Erythroblast (primary cell): Measurements from ENCODE around the gene SYNPO.

Source experiments
- DNase-seq, 2 experiments: peaks; one replicate each; lab custom pipeline; 2025; lab: John Stamatoyannopoulos, UW
- GATA1 ChIP-seq: IDR thresholded peaks from 2 replicates; pipeline ENCODE4 v1.6.1; 2011; ENCODE audit warnings: low read depth, mild to moderate bottlenecking, control low read depth, low read length, moderate library complexity
- POLR2A ChIP-seq: IDR thresholded peaks from 2 replicates; pipeline ENCODE4 v1.6.1; 2011; ENCODE audit warnings: mild to moderate bottlenecking, low read length

SYNPO gene

GRCh38 chr5:150656191-150657132 lies 16.0 kb downstream of the SYNPO start:
- TF ChIP-seq GATA1 (no peak), POLR2A (no peak)
- peak; percentile 84 to 87 for DNase-seq

- TF ChIP-seq POLR2A (no peak), GATA1 (no peak)
- no peak for DNase-seq
These were observed 17.7 kb downstream of the SYNPO start for GRCh38 chr5:150658121-150658520.

GRCh38 chr5:150658699-150659265 lies 18.3 kb downstream of the SYNPO start:
- DNase-seq: no peak
- TF ChIP-seq POLR2A (no peak), GATA1 (no peak)

- no peak for TF ChIP-seq POLR2A
- no peak for TF ChIP-seq GATA1
- DNase-seq: no peak
These were observed 19.1 kb downstream of the SYNPO start for GRCh38 chr5:150659360-150660107.

- no peak for TF ChIP-seq GATA1
- TF ChIP-seq POLR2A: no peak
These were observed 19.8 kb downstream of the SYNPO start for GRCh38 chr5:150660108-150660831.

GRCh38 chr5:150661086-150661485 lies 20.6 kb downstream of the SYNPO start, which contains the start of gene MYOZ3:
Gene MYOZ3, plus strand, starts transcription at chr5:150661251. Its CDS starts 1,691 bp downstream, at chr5:150662942.
- no peak for TF ChIP-seq GATA1
- no peak for DNase-seq

More at GRCh38 chr5:150660108-150660831, 19.8 kb downstream of the SYNPO start:
- DNase-seq: no peak

GRCh38 chr5:150661821-150662596 lies 21.5 kb downstream of the SYNPO start:
- no peak for DNase-seq
- TF ChIP-seq POLR2A (no peak), GATA1 (no peak)

- TF ChIP-seq POLR2A: no peak
- TF ChIP-seq GATA1: no peak
- no peak for DNase-seq
These were observed 22.5 kb downstream of the SYNPO start for GRCh38 chr5:150662731-150663516.

- no peak for TF ChIP-seq GATA1
These were observed 23.5 kb downstream of the SYNPO start for GRCh38 chr5:150663936-150664335.

GRCh38 chr5:150665044-150665443 lies 24.6 kb downstream of the SYNPO start:
- TF ChIP-seq GATA1 (no peak), POLR2A (no peak)
- no peak for DNase-seq

More at GRCh38 chr5:150663936-150664335, 23.5 kb downstream of the SYNPO start:
- no peak for DNase-seq

GRCh38 chr5:150670275-150670947 lies 30.0 kb downstream of the SYNPO start:
- DNase-seq: no peak
- no peak for TF ChIP-seq POLR2A
- no peak for TF ChIP-seq GATA1

- no peak for DNase-seq
- TF ChIP-seq POLR2A: no peak
- TF ChIP-seq GATA1: no peak
These were observed 30.5 kb downstream of the SYNPO start for GRCh38 chr5:150670948-150671310.
